AG10803 (cell line): Measurements from ENCODE around the gene MT1HL1.

Experiments
- DNase-seq: peaks from one replicate; pipeline ENCODE4 v3.0.0; 2010; ENCODE audit warnings: low read depth
- H3K4me3 ChIP-seq: 2 replicates; pipeline ENCODE4 v1.5.1; 2011; ENCODE audit warnings: mild to moderate bottlenecking, low read length, control low read depth
- TF ChIP-seq, protein P1 (sequence below): conservative IDR thresholded peaks from 2 replicates; pipeline ENCODE4 v1.5.1; 2011; ENCODE audit warnings: mild to moderate bottlenecking, low read length, control low read depth, inconsistent platforms

MT1HL1 gene

DNA sequence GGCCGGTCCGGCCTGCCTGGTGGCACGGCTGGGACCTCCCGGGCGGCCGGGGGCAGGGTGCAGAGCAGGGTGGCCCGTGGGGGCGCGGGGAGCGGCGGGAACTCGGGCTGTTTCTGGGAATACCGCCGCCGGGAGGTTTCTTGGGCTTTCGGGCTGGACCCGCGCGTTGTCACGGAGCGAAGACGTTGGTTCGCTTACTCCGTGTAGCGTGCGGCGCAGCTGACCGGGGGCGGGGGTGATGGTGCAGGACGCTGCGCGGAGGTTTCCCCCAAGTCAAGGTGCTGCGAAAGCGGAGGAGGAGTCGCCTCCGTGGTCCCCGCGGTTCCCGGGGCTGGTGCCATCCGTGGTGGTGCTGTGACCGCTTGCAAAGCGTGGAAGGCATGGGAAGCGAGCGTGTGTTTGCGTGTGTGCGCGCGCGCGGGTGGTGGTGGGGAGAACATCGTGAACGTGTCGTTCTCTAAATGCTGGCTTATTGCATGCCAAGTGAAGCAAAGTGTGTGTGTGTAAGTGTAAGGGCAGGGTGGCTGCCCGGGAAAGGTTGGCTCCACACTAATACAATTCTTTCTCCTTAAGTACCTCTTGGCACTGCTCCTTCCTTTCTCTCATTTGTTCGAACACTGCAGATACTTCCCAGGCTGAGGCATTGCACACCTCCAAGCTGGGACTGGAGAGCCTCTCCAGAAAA, 38.8 kb upstream of the MT1HL1 start:
- DNase-seq, result no peak
- no peak overlapping the region for H3K4me3 ChIP-seq
- TF ChIP-seq, protein P1, sequence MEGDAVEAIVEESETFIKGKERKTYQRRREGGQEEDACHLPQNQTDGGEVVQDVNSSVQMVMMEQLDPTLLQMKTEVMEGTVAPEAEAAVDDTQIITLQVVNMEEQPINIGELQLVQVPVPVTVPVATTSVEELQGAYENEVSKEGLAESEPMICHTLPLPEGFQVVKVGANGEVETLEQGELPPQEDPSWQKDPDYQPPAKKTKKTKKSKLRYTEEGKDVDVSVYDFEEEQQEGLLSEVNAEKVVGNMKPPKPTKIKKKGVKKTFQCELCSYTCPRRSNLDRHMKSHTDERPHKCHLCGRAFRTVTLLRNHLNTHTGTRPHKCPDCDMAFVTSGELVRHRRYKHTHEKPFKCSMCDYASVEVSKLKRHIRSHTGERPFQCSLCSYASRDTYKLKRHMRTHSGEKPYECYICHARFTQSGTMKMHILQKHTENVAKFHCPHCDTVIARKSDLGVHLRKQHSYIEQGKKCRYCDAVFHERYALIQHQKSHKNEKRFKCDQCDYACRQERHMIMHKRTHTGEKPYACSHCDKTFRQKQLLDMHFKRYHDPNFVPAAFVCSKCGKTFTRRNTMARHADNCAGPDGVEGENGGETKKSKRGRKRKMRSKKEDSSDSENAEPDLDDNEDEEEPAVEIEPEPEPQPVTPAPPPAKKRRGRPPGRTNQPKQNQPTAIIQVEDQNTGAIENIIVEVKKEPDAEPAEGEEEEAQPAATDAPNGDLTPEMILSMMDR, result no peak

DNA sequence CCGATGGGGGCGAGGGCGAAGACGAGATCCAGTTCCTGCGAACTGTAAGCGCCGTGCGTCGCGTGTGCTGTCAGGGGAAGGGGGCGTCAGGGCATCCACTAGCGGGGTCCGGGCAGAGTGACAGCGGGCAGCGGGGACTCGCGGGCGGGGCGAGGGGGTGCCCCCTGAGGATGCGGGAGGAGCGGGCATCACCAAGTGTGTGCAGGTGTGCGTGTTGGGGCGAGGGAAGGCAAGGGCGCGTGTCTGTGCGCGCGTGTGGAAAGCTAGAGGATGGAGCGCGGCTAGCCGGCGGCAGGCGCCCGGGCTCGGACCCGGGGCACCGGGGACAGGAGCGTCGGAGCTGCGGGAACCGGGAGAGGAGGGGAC, 38.3 kb upstream of the MT1HL1 start:
- DNase-seq, result no peak
- H3K4me3 ChIP-seq, result no peak overlapping the region
- TF ChIP-seq, protein P1, result no peak

DNA sequence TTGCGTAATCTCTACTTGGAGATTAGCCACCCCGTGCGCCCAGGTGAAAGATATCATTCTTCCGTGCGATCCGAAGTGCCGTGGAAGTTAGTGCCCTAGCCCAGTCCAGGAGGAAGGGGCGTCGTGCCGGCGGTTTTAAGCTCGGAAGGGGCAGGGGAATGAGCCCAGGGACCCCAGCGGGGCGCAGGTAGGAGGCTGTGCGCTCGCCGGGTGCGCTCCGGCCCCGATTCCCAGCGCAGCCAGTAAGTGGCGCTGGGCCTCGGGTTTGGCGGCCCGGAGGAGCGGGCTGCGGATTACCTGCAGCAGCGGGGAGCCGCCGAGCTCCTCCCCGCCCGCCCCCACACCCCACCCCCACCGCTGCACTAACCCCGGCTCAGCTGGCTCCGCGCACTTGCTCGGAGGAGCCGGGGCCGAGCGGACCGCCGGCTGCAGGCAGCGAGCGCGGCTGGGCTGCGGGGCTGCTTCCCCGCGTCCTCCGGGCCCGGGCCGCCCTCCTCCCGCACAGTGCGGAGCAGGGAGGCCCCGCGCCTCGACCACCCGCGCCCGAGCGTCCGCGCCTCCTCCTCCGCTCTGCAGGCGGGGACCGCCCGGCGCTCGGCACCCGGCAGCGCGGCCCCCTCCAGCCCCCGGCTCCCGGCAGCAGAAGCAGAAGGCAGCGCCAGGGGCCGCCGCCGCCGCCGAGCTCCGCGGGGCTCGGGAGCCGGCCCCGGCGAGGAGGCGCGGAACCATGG, 37.7 kb upstream of the MT1HL1 start, which contains the start of gene RYR2:
Gene RYR2, plus strand, starts transcription at position 390 of the 731 bp plus-strand sequence. Its CDS starts 338 bp downstream, at position 728.
- no peak within 1 kb of the TSS for H3K4me3 ChIP-seq
- TF ChIP-seq, protein P1, result no peak
- no peak for DNase-seq

DNA sequence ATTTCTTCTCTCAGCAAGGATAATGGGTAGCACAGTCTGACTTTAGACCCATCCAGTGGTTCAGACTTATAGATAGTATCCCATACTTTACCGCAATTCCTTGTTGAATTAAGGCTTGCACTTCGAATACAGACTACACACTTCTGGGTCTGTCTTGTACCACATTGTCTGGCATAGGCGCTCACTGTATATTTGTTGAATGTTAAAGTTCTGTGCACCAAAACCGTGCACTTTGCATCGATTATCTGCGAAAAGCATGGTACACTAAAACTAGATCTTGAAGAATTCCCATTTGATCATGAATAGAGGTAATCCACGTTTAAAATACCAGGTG, 37.2 kb upstream of the MT1HL1 start:
- H3K4me3 ChIP-seq, result no peak overlapping the region
- TF ChIP-seq, protein P1, result no peak
- no peak for DNase-seq

DNA sequence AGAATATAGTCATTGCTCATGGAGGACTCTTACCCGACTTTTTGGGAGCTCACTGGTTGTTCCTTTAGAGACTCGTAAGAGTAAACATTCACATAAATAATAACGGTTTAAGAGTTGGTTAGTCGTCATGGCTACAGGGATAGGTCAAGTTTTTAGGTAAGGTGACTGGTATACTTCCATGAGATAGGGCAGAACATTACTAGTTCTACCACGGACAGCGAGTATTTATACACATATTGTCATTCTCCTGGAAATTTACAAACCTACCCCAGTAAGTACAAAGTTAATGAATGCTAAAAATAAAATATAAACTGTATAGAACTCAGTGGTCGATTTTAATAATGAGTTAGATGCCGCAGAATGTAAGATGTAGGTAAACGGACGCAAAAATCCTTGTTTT, 36.6 kb upstream of the MT1HL1 start:
- no peak overlapping the region for H3K4me3 ChIP-seq
- no peak for DNase-seq
- TF ChIP-seq, protein P1, result no peak

DNA sequence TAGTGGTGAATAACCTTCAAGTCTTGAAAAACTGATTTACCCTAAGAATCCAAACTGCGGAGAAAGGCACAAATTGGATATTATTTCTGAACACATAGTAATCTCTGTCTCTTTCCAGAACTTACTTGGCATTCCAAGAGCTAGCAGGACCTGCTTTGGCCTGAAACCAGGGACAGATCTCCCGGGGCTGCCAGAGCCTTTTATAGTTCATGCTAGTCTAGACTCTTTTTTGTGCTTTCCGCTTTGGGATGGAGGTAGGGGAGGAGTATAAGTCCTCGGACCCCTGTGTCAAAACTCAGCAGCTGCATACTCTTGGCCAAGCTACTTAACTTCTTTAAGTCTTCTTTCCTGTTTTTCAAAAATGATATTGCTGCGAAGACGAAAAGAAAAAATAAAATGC, 34.0 kb upstream of the MT1HL1 start:
- TF ChIP-seq, protein P1, result no peak
- no peak overlapping the region for H3K4me3 ChIP-seq
- no peak for DNase-seq

DNA sequence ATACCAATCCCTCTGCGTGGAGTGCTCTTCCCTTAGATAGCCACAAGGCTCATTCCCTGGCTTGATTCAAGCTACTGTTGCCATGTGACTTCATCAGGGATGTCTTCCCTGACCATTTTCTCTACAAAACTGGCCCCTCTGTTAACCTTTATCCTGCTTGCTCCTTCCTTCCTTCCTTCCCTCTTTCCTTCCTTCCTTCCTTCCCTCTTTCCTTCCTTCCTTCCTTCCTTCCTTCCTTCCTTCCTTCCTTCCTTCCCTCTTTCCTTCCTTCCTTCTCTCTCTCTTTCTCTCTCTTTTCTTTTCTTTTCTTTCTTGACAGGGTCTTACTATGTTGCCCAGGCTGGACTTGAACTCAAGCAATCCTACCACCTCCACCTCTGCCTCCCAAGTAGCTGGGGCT, 31.5 kb upstream of the MT1HL1 start:
- TF ChIP-seq, protein P1, result no peak
- H3K4me3 ChIP-seq, result no peak overlapping the region
- DNase-seq, result no peak
